GM19455 (cell line): ENCODE measurements around the gene TCOF1.

Experiments used
- ATAC-seq: cut with Tn5 transposase; IDR thresholded peaks from one replicate; pipeline ENCODE4 v1.9.1; 2021; ENCODE audit not compliant: unreplicated experiment

The TCOF1 gene

DNA sequence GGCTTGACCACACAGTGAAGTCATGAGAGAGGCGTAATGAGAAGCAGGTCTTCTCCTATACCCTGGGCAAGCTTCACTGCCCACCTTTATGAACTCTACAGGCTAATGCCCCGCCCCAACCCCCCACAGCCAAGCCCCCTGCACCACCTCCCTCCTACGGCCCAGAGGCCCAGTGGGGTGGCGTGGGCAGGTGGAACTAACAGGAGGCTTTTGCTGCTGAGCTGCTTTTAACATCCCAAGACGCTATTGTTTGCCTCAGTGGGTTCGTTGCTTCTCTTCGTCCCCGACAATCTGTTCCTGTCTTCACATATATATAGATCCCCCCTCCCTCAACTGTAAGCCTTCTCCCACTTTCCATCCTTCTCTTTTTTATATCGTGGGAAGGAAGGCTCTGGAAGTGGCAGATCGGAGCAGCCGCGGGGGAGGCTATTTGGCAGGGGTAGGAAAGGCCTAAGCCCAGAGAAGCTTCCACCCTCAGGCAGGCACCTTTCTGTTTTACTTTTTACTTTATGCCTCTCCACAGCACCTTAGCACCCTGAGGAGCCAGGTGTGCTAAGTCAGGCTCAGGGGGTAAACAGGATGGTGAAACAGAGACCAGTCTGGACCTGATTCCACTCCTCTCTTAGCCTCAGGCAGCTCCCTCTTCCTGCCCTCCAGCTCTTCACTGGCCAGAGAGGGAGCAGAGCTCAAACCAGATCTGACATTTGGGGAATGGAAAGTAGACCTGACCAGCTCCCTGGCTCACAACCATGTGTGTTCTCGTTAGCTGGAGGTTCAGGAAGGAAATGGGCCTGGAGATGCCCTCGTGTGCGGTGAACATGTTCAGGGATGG lies 28.7 kb downstream of the TCOF1 start:
- ATAC-seq: no peak

DNA sequence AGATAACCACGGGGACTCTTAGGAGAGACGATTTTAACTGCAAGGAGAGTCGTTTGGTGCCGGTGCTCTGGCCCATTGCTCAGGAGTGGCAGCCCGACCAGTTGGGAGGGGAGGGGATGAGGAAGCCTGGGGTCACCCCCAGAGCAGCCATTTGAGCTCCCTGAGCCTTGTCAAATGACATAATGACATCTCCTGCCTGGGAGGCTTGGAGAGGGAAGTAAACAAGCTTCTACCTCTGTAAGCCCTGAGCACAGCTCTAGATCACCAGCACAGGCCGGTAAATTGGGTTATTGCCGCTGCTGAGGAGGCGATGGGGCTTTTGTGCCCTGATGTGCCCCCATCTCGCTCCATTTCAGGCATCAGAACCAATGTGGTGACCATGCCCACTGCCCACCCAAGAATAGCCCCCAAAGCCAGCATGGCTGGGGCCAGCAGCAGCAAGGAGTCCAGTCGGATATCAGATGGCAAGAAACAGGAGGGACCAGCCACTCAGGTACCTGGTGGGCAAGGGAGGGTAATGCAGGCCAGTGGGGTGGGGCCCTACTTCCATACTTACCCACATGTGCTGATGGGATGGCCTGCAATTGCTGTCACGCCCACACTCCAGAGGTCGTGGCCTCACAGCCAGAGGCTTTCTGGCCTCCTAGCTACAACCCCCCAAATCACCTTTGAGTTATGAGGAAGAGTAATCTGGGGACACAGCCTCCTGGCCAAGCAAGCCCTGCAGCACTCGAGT lies 32.2 kb downstream of the TCOF1 start:
- ATAC-seq: no peak

DNA sequence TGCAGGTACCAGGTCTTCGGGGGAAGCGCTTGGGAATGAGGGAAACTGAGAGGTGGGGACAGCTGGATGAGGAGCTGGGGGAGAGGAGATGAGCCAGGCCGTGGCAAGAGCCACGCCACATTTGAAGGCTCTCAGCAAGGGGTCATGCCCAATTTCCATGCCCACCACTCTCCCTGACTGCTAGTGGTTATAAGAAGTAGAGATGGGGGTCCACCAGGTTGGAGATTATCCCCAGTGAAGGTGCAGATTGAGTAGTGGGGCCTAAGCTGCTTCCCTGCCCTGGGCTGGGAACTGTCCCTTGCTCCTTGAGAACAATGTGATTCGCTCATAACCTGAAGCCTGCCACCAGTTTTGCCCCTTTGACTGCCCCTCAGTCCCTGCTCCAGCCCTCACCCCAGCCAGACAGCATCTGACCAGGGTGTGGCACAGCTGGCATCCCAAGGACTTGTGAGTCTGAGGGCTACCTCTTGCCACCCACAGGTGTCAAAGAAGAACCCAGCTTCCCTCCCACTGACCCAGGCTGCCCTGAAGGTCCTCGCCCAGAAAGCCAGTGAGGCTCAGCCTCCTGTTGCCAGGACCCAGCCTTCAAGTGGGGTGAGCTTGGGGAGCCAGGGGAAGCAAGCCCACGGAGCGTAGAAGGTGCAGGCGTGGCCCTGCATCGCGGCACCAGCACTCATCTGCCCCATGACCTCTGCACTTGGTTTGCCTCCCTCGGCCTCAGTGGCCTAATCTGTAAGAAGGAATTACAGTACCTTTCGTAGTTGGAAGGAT lies 33.8 kb downstream of the TCOF1 start:
- no peak for ATAC-seq

DNA sequence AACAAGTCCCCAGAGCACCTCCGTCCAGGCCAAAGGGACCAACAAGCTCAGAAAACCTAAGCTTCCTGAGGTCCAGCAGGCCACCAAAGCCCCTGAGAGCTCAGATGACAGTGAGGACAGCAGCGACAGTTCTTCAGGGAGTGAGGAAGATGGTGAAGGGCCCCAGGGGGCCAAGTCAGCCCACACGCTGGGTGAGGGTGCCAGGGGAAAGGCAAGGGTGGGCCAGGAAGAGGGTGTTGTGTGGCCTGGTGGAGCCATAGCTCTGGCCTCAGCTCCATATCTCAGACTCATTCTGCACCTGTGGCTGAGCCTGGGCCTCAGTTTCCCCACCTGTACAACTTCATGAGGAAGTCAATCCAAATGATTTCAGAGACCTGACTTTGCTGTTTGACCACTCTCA lies 34.5 kb downstream of the TCOF1 start:
- no peak for ATAC-seq

DNA sequence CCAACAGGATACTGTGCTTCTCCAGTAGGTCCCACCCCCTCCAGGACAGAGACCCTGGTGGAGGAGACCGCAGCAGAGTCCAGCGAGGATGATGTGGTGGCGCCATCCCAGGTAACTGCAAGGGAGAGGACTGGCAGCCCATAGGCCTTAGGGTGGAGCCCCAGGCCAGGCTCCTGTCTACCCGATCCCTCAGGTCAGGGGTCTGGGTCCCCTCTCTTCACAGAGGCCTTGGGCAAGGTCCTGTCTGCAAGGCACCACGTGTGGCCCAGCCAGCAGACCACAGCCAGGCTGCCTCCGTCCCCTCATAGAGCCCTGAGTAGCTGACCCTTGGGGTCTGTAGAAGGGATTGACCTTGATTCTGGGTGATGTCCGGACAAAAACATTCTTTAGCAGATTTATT lies 35.2 kb downstream of the TCOF1 start:
- no peak for ATAC-seq

DNA sequence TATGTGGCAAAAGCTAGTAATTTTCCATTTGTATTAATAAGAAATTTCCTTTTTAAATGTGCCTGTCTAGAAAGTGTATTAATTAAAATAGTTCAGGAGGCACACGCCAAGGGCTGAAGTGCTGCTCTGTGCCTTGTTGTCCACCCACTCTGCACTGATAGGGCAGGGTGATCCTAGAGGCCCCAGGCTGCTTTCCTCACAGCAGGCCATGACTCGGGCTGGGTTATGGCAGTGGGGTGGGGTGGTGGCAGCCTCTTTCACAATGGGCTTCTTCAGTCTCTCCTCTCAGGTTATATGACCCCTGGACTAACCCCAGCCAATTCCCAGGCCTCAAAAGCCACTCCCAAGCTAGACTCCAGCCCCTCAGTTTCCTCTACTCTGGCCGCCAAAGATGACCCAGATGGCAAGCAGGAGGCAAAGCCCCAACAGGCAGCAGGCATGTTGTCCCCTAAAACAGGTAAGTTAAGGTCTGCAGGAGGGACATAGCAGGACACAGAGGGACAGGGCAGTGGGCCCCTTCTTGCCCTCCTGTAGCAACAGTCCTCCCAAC lies 35.7 kb downstream of the TCOF1 start:
- no peak for ATAC-seq

DNA sequence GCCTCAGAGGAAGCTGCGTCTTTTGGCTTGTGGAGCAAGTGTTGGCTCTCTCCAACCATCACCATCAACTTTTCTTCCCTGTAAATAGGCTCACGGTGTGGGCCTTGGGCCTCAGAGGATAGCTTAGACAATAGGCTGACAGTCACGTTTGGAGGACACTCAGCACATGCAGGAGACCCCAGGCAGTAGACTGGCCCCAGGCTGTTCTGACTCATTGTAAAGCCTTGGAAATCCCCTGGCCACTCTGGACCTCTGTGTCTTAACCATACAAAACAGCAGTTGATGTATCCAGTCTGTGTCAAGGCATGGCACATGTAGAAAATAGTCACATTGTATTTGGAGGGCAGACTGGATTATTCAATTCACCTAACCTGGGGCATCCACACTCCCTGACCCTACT lies 36.6 kb downstream of the TCOF1 start:
- no peak for ATAC-seq

DNA sequence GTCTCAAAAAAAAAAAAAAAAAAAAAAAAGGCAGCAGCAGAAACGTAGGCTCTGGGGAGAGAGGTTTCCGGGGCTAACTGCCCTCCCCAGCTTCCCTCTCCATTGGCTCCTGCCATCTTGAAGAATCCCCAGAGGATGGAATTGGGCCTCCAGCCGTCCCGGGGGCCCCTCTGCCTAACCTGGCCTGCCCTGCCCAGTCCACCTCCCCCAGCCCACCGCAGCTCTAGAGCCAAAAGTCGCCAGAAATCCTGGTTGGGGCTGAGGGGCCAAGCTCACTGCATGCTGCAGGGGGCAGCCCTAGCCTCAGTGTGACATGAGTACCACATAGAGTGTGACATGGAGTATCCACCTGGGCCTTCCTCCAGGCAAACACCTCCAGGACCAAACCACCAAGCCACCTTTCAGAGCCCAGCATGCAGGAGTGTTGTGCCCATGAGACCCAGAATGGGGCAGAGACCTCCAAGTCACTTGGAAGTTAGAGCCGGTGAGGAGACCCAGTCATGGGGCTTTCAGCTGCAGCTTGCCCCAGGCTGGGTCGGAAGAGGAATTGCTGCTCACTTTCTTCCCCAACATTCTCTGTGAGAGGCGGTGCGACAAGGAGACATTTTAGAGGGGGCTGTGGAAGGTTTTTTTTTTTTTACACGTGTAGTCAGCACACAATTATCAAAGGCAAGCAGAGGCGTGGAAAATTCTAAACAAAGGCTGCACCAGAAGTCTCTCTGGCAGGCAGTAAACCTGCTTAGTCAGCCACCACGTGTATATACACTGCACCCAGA lies 37.6 kb downstream of the TCOF1 start:
- ATAC-seq: no peak

DNA sequence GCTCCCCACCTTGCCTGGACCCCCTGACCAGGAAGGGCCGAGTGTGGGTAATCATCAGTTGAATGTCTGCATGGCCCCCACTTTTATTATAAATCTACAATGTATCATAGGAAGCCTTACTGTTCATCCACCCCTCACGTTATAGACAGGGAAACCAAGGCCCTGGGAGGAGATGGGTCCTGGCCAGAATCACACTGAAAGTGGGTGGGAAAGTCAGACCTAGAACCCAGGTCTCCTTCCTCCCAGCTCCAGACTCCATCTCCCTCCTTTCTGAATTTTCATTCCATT lies 38.1 kb downstream of the TCOF1 start:
- no peak for ATAC-seq

DNA sequence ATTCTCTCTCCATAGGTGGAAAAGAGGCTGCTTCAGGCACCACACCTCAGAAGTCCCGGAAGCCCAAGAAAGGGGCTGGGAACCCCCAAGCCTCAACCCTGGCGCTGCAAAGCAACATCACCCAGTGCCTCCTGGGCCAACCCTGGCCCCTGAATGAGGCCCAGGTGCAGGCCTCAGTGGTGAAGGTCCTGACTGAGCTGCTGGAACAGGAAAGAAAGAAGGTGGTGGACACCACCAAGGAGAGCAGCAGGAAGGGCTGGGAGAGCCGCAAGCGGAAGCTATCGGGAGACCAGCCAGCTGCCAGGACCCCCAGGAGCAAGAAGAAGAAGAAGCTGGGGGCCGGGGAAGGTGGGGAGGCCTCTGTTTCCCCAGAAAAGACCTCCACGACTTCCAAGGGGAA lies 38.8 kb downstream of the TCOF1 start:
- no peak for ATAC-seq

DNA sequence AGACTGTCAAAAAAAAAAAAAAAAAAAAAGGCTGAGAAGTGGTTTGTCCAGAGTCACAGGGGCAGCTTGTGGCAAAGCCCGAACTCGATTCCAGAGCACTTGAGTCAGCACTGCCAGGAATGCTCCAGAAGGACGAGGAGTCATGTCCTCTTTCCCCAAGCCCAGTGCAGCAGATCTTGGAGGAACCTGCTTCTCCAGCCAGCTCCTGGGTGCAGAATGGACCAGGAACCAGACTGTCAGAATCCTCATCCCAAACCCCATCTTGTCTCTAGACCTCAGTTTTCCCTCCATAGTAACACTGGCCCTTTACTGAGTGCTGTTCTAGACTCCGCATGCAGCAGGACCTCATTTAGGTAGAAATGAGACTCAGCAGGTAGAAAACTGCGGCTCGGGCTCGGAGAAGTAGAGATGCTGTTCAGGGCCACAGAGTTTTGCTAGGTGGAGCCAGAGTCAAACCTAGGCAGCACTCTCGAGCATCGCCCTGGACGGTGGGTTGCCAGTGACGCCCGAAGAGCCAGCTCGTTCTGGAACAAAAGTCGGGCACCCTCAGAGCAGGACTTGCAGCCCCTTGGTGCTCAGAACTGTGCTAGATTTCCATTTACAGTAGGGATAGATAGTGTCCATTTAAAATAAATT lies 39.8 kb downstream of the TCOF1 start:
- ATAC-seq: no peak

DNA sequence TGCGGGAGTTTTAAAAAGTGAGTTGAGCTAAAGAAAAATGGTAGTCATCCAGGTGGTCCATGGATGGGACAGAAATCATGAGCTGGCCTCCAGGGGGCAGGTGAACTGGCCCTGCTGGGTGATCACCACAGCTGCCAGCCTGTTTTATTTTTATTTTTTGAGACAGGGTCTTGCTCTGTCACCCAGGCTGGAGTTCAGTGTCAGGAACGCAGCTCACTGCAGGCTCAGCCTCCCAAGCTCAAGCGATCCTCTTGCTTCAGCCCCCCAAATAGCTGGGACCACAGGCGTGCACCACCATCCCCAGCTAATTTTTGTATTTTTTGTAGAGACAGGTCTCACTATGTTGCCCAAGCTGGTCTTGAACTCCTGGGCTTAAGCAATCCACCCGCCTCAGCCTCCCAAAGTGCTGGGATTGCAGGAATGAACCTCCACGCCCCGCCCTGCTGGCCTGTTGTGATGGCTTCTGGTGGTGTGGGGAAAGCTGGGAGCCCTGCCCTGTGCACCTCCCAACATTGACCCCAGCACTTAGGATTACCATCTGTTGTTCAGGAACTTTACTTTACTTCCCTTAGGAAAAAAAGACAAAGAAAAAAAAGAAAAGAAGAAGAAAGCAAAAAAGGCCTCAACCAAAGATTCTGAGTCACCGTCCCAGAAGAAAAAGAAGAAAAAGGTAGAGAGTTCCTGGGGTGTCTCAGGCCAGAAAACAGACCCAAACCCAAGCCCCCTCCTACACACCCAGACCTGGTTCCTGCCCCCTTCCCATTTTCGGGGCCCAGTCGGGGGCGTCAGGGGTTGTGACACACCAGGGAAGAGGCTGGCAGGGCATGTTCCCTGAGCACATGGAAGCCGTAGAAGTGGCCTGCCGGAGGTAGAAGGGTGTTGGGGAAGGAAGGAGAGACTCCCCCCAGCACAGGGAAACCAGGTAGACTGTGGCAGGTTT lies 40.6 kb downstream of the TCOF1 start:
- peak; percentile 4 for ATAC-seq

DNA sequence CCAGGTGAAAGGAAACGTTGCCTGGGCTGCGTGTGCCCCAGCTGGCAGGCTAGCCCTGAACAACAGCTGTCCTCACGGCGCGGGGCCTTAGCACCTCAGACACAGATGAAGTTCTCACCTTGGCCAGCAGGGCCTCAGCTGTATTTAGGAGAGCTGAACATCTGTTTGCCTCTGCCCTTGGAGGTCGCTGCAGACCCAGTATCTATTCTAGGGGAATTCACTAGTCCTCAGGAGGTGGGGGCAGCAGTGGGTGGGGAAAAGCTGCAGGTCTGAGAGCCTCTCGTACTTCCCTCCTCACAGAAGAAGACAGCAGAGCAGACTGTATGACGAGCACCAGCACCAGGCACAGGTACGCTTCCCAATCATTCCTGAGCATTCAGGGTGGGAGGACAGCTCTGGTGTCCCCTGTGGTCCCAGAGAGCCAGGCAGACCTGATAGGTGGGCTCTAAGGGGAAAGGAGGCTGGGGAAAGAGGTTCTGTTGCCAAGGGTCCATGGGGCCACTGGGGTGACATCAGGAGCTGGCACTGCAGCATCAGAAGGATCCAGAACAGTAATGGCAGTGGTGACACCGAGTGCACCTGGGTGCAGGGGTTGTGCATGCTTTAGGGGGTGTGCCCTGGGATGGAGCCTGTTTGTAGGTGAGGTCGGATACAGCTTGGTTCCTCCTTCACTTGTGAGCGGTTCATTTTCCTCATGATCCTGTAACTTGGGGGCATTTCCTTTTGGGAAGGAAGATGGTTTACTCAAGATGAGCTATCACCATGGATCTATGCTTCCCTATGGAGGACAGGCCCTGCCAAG lies 41.4 kb downstream of the TCOF1 start:
- peak; percentile 70 for ATAC-seq

DNA sequence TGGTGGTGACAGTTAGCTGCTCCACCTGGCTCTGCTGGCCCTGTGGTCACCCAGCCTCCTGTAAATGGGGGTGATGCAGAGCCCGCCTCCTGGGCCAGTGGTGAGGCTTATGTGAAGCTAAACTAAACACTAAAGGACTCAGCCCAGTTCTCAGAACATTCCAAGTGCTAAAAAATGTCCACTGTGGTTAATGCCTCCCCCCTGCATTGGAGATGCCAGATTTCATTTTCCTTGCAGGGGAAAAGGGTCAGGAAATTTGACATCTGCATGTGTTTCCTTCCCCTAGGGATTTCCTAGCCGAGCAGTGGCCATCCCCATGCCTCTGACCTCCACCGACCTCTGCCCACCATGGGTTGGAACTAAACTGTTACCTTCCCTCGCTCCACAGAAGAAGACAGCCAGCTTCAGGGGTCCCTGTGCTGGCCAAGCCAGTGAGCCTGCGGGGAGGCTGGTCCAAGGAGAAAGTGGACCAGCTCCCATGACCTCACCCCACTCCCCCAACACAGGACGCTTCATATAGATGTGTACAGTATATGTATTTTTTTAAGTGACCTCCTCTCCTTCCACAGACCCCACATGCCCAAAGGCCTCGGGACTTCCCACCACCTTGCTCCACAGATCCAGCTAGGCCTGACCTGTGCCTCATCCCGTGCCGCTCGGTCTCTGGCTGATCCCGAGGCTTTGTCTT lies 42.2 kb downstream of the TCOF1 start:
- no peak for ATAC-seq

DNA sequence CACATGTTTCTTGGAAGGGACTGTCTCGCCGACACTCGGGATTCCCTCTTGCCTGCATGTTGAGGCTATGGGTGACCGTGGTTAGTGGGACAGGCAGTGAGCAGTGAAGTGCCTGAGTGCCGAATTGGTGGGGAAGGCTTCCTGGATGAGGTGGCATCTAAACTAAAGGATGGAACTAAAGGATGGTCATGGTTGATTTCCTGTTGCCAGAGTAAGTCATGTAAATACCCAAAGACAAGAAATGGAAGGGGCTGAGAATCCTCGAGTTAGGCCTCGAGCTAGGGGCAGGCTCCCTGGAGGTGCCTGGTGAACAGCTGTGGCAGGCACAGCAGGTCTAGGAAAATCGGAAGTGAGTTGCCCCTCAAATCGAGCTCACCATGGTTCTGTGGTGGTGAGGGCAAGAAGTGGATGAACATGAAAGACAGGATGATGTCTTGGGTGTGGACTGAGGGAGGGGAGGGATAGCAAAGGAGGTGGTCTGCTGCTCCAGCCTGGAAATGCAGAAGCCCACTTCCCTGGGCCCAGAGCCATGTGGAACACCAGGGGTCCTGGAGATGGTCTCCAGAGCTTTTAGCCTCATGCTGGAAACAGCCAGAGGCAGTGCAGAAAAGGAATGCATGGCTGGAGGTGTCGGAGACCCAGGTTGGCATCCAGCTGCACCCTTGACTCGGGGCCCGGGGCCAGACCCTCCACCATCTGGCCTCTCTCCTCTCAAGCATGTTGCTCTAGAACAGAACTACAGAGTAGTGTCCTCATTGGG lies 43.0 kb downstream of the TCOF1 start:
- no peak for ATAC-seq

DNA sequence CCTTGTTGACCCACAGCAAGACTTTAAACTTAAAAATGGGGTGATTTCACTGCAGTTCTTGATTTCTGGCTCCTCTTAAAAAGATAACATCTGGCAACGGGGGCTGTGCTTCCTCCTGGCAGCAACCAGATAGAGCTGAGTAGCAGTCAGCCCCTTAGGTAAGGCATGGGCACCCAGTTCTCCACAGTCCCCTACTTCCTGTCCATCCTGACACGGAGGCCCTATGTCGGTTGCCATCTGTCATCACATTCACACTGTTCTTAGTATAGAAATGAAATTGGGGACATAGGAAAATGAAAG lies 43.5 kb downstream of the TCOF1 start:
- ATAC-seq: no peak
